GM13976 (cell line): ENCODE results near the gene USF2.

Source experiments
- DNase-seq: peaks from one replicate; pipeline ENCODE4 v3.0.0; 2012; ENCODE audit warnings: low spot score
- CTCF ChIP-seq: IDR thresholded peaks from 2 replicates; pipeline ENCODE4 v1.5.1; 2012; ENCODE audit warnings: borderline replicate concordance, mild to moderate bottlenecking; ENCODE audit not compliant: insufficient read depth; ENCODE audit errors: extremely low read depth, missing control alignments, control extremely low read depth
- in situ Hi-C: fragments of 300-500 bp; cut with MboI; formaldehyde crosslinking; loops from one replicate; pipeline ENCODE4 v1.12.0; 2022; ENCODE audit warnings: low sequenced_read_pairs, mixed read lengths, inconsistent platforms; ENCODE audit not compliant: unreplicated experiment

USF2 gene

GRCh38 chr19:35272122-35272719 is 3.5 kb downstream of the USF2 start:
- in situ Hi-C loops = no loop called here
- no peak for DNase-seq
- no peak for TF ChIP-seq CTCF

- TF ChIP-seq CTCF = no peak
- in situ Hi-C loops = no loop called here
- no peak for DNase-seq
Observed at GRCh38 chr19:35272954-35273649, 4.3 kb downstream of the USF2 start.

- in situ Hi-C loops = no loop called here
- no peak for DNase-seq
- TF ChIP-seq CTCF = no peak
Observed at GRCh38 chr19:35273686-35274259, 5.0 kb downstream of the USF2 start.

GRCh38 chr19:35274323-35274722 is 5.6 kb downstream of the USF2 start:
- TF ChIP-seq CTCF = no peak
- in situ Hi-C loops = no loop called here
- no peak for DNase-seq

GRCh38 chr19:35276706-35277281 is 8.0 kb downstream of the USF2 start:
- in situ Hi-C loops = no loop called here
- no peak for DNase-seq
- no peak for TF ChIP-seq CTCF

GRCh38 chr19:35278578-35279284 is 10.0 kb downstream of the USF2 start:
- in situ Hi-C loops = no loop called here
- DNase-seq = no peak
- no peak for TF ChIP-seq CTCF
